HG03571 (cell line): Measurements from ENCODE around the gene FHOD1.

ENCODE experiments used
- ATAC-seq: cut with Tn5 transposase; IDR thresholded peaks from one replicate; pipeline ENCODE4 v1.9.1; 2021; ENCODE audit not compliant: unreplicated experiment

FHOD1 gene

DNA sequence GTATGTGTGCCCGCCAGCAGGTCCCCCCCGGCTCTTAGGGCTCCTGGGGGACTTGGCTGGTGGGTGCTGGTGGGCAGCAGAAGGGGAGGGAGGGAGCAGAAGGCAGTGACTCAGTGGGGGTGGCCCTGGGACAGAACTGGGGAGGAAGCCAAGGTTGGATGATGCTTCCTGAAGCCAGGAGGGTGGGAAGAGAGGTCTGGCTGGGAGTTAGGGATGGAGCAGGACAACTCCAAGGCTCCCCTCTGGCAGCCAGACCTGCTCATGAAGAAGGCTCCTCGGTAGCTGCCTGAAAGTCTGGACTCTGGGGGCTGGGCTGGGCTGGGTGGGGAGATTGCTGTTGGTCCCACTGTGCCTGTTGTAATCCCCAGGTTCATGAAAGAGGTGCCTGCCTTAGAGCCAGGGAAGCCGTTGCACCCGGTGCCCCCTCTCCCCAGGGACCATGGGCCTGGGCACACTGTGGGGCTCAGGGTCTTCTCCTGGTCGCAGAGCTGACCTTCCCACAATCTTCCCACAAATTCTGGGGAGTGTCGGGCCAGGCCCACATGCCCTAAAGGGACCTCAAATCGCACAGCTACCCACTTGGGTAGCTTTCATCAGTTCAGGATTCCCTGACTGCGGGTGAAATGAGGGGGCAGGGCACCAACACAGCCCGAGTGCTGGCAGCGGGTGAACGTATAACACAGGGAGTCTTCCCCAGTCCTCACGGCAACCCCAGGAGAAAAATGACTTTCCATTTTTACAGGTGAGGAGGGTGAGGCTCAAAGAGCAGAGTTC is 30.9 kb upstream of the FHOD1 start:
- ATAC-seq: no peak

DNA sequence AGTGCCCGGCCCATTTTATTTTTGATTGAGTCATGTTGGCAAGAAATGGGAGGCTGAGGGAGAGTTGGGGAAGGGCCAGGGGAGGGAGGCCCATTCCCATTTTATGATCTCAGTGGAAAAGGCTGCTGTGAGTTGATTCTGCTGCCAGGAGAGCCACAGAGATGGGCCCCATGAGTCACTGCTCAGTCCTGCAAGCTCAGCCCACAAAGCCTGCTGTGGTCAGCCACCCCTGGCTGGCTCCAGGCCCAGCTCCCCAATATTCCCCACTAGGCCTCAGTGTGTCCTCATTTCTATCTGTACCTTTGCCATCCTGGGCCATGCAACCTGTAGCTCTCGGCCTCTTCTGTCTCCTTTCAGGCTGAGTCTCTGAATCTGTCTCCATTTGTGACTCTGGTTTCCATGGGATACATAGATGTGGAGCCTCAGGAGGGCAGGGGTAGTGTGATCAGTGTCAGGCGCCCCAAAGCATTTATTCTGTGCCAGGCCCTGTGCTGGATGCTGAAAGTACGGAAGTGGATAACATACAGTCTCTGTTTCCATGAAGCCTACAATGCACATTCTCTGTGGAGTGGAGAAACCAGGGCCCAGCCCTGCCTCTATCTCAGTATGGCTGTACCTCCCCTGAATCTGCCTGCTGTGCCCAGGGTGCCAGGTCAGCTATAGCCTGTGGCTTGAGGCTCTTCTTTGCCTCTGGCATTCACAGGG is 30.2 kb upstream of the FHOD1 start:
- no peak for ATAC-seq

DNA sequence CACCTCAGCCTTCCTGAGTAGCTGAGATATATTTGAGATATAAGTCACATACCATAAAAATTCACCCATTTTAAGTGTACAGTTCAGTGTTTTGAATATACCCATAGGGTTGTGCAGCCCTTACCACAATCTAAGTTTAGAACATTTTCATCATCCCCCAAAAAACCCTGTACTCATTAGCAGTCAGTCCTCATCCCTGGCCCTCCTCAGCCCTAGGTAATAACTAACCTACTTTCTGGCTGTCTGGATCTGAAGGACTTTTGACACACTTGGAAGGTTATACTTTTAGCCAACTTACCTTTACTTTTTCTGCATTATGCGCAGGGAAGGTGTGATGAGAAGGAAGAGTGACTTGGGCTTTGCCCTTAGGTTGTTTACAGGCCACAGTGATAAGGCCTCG is 28.0 kb upstream of the FHOD1 start:
- no peak for ATAC-seq

DNA sequence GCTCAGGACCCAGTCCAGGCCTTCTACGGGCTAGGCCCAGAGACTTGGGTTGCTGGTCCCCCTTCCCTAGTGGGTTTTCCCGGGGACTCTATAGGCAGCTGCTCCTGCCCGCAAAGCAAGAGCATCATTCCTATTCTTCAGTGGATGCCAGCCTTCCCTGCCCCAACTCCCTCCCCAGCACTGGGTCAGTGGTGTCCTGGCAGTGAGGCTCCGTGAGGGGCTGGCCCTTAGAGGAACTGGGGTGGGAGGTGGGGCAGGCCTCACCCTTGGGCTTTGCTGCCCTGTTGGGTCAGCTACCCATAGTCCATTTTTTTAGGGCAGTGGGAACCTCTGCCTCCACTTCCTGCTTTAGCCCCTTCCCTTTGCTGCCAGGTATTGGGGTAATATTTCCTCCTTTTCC is 24.2 kb upstream of the FHOD1 start:
- ATAC-seq: no peak

DNA sequence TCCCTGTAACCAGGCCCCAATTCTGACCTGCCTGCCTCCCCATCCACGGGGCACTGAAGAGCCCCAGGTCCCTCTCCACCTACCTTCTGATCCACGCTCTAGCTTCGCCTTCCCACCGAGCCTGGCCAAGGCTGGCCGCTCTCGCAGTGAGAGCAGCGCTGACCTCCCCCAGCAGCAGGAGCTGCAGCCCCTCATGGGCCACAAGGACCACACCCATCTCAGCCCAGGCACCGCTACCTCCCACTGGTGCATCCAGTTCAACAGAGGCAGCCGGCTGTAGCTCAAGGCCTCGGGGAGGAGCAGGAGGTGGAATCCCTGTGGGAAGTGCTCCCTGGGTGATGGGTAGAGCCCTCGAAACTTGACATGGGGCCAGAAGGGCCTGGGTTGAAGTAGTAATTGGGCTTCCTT is 23.7 kb upstream of the FHOD1 start:
- ATAC-seq: no peak

DNA sequence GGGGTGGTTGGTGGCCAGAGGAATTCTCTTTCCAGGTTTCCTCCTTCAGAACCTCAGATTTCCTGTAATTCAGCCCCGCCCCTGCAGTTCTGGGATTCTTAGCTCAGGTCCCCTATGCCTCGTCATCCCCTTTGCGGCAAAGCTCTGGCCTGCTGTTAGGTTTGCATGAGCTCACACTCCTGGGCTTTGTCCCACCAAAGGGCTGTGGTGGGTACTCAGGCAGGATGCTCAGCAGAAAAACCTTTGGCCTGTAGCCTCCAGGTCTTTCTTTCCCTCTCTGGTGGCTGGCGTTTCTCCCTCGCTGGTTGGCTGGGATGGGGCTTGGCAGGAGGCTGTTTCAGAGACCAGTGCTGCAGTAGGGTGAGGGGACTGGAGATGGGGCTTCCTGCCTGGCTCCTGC is 22.5 kb upstream of the FHOD1 start:
- no peak for ATAC-seq

DNA sequence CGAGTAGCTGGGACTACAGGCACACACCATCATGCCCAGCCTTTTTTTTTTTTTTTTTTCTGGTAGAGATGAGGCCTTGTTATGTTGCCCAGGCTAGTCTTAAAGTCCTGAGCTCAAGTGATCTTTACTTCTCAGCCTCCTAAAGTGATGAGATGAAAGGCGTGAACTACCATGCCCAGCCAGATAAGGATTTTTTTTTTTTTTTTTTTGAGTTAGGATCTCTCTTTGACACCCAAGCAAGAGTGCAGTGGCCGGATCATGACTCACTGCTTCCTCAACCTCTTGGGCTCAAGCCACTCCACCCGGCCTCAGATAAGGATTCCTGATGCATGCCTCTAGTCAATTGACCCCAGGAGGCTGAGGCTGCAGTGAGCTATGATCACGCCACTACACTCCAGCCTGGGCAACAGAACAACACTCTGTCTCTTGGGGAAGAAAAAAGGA is 20.9 kb upstream of the FHOD1 start:
- no peak for ATAC-seq

DNA sequence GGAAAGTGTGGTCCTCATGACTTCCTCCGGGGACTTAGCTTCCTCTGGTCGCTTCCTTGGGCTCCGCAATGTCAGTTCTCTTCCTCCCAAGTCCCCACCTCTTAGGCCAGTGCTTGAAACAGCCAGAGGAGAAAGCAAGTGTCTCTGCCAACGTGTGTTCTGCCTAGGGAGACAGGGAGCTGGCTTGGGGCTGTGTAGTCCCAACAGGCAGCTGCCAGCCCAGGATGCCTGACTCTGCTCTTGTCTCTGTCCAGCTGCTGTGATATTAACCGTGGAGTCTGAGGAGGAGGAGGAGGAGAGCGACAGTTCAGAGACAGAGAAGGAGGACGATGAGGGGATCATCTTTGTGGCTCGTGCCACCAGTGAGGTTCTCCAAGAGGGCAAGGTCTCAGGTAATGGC is 18.6 kb upstream of the FHOD1 start:
- ATAC-seq: no peak

DNA sequence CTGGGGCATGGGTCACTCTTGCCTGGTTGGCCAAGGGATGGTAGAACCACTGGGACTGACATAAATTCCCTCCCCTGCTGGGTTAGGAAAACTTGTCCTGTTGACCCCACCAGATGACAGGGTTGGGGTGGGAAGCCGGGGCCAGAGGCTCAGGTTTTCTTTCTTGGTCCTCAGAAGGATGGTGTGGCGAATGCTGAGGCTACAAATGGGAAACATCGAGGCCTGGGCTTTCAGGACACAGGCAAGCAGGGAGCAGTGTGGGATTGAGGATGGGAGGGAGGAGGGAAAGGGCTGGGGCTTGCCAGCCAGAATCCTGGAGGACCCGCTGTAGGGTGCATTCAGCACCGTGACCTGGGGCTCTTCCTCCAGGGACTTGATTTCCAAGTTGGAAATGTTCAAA is 17.6 kb upstream of the FHOD1 start:
- ATAC-seq: no peak

DNA sequence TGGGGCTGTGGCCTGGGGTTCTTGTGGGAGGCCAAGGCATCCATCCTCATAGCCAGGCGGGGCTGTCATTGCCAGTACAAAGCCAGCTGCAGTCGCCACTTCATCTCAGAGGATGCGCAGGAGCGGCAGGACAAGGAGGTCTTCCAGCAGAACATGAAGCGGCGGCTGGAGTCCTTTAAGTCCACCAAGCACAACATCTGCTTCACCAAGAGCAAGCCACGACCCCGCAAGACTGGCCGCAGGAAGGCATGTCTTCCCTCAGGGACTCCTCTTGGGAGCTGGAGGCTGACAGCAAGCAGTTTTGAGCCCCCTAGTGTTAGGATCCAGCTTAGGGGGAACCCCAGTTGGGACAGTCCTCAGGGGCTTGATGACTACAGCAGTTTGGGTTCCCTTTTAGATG is 17.0 kb upstream of the FHOD1 start:
- no peak for ATAC-seq

DNA sequence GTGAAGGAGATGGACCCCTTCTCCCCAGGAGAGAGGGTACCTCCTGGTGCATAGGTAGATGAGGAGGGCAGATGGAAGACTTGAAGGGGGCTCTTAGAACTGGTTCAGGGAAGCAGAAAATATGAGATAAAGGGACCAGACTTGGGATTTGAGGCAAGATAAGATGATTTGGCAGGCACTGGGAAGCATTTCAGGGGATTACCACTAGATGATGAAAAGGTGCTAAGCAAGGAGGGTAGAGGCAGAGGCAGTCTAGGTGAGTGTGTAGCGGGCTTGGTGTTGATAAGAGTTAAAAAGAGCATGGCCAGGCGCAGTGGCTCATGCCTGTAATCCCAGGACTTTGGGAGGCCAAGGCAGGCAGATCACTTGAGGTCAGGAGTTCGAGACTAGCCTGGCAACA is 15.9 kb upstream of the FHOD1 start:
- ATAC-seq: no peak

DNA sequence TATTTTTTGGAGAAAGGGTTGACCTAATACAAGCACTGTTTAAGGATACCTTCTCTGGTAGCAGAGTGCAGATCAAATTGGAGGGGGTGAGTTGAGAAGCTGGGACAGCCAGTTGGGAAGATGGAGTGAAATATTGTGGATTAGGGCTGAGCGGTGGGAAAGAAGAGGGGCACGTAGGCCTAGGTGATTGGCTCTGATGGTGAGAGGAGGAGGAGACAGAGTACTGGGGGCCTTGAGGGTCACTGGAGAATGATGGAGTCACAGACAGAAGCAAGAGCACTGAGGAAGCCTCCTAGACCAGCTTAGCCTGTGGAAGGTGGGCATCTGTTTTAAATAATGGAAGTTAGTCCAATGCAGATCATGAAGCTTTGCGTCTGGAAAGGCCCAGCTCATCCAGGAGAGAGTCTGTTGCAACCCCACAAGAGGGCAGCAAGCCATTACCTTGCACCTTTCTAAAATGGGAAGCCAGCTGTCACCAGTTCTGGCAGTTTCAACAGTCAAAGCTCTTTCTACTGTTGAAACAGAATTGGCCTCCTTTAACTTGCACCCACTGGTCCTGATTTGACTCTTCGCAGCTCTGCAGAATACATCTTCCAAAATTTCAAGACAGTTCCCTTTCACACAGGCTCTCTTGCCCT is 13.3 kb upstream of the FHOD1 start:
- ATAC-seq: no peak

DNA sequence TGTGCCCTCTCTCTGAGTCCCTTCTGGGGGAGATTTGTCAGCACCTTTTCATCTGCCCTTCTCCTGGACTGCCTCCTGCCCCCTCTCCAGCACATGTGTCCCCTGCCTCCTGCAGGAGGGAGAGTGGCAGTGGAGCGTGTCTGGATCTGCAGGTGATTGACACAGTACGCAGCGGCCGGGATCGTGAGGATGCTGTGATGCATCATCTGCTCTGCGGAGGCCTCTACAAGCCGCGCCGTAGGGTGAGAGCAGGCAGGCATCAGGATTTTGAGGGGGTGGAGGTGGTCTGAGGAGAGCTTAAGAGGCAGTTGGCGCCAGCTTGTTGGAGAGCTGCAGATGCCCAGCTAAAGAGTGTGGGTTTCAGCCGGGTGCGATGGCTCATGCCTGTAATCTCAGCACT is 12.4 kb upstream of the FHOD1 start:
- no peak for ATAC-seq

DNA sequence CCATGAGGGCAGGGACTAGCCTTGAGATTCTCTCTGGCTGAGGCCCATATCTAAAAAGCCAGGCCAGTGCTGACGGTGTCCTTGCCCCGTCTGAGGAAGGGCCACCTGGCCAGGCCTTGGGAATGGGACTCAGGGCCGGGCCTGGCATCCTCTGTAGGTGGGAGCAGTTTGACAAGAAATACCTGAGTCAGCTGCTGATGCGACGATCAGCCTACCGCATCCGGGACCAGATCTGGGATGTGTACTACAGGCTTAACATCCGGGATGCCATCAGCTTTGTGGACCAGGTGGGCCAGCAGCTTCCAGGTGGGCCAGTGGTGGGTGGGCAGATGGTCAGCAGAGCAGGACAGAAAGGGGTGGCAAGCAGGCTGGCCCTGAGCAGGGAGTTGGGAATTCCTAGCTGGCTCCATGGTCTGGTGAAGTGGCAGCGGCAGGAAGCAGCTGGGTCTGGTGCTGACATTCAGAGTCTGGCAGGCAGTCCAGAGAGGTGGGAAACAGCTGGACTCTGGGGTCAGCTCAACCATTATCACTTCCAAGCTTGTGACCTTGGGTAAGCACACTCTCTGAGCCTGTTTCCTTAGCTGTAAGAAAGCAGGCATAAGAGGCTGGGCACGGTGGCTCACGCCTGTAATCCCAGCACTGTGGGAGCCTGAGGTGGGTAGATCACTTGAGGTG is 11.0 kb upstream of the FHOD1 start:
- ATAC-seq: no peak

DNA sequence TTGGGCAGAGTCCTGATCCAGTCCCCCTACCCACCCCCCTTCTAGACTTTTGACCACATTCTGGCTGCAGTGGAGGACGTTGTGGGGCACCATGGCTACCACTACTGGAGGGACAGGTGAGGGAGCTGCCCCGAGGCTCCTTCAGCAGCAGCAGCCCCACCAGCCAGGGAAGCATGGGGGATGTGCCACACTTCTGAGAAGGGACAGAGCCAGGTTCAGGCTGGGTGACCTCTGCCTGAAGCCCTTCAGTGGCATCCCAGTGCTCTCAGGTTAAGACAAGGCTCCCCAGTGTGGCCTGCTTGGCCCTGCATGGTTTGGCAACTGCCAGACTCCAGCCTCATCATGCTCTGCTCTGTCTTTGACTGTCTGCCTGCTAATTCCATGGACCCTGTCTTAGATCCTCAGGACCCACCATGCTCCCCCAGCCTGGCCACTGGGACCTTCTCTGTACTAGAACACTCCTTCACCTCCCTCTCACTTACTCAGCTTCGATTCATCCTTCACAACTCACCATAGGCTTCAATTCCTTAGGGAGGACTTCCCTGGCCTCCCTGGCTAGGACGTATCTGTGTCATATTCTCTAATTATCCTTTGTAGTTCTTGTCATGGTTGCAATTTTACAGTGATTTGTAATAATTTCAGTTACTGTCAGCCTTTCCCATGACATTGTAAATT is 10.3 kb upstream of the FHOD1 start:
- no peak for ATAC-seq

DNA sequence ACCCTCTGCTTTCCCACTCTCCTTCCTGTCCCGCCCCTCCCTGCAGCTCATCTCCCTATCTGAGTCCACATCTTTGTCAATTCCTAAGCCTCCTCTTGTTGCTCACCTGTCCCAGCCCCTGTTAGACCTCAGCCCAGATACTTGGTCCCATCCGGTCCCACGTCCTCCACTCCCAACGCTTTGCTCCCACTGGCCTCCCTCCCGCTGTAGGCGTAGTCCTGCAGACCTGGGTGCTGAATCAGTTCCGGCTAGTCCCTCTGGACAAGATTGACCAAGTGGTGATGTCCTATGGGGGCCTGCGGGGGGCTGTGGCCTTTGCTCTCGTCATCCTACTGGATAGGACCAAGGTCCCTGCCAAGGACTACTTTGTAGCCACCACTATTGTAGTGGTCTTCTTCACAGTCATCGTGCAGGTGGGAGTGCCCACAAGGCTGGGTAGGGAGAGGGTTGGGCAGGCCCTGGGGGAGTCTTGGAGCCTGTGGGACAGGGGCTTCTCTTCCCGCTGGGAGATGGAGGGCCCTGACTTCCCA is 9.5 kb upstream of the FHOD1 start:
- ATAC-seq: no peak

DNA sequence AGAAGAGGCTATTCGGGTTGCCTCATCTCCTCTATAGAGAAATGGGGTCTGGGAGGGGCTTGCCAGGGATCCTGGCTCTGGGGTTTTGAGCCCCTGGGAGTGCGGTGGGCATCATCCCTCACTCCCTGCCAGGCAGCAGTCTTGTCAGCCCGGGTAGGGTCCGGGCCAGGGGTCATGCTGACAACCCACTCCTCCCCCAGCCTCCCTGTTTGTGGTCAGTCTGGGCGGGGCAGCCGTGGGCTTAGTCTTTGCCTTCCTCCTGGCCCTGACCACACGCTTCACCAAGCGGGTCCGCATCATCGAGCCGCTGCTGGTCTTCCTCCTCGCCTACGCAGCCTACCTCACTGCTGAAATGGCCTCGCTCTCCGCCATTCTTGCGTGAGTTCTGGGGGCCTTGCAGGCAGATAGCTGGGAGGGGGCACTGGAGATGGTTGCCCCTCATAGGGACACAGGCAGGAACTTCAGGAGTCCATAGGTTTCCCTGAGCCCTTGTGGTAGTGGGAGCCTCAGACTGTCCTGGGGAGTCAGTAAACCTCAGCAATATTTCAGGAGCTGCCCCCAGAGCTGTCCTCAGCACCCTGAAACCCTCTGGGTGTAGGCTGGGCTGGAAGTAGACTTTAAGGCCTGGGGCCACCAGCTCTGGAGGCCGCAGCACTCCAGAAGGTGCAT is 8.4 kb upstream of the FHOD1 start:
- ATAC-seq: no peak

DNA sequence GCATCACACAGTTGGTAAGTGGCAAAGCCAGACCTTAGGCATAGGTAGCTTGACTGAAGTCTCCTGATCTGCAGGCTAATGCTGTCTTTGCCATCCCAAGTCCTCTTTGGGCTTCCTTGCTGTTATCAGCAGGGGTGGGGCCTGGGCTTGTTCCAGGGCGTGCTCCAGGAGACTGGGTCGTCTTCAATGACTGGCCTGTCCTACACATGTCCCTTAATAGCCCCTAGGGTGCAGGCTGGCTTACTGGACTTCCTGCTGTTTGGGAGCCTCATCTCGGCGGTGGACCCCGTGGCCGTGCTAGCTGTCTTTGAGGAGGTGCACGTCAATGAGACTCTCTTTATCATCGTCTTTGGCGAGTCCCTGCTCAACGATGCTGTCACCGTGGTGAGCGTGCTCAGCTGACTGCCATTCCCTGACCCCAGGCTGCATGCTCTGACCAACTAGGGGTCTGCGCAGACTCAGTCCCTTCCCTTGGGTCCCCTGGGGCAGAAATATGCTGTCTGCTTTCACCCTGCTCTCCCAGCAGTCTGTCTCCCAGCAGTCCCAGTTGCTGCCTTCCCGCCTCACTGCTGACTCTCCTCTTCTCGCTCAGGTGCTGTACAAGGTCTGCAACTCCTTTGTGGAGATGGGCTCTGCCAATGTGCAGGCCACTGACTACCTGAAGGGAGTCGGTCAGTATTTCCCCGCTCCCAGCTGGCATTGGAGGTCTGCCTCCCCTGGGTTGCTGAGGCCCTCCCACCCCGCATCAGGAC is 7.7 kb upstream of the FHOD1 start:
- ATAC-seq: no peak

DNA sequence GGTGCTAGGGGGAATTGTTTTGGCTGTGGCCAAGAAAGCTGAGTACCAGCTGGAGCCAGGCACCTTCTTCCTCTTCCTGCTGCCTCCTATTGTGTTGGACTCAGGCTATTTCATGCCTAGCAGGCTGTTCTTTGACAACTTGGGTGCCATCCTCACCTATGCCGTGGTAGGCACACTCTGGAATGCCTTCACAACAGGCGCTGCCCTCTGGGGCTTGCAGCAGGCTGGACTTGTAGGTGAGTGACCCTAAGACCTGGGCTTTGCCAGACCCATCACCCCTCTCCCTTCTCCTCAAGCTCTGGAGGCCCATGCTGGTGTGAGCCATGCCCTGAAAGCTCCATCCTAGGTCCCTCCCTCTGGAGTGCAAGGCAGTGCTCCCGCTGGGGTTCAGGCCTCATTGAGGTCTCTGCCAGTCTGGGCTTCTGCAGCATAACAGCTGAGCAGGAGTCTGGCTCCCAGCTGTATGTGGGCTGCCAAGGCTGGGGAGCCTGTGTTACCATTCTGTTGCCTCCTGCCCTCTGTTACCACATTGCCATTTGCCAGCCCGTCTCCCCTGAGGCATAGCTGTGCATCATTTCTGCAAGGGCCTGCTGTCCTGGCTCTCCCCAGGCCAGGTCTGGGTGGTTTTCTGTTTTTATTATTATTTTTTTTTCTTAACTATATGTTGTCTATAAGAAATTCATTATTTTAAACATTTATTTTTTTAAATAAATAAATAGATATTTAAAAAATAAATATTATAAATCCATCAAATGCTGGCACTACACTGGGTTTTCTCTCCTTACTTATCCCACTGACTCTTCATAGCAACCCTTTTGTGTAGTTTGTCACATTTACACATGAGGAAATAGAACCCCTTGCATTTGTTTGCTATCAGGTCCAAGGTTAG is 5.6 kb upstream of the FHOD1 start:
- ATAC-seq: no peak
